ENCODE measurements around the gene PTTG1IP.
"Not testable (repeated sequence)": the region's sequence is repeated elsewhere in the genome, so short reads cannot be mapped to it uniquely, and the experiment has no call there.

DNA sequence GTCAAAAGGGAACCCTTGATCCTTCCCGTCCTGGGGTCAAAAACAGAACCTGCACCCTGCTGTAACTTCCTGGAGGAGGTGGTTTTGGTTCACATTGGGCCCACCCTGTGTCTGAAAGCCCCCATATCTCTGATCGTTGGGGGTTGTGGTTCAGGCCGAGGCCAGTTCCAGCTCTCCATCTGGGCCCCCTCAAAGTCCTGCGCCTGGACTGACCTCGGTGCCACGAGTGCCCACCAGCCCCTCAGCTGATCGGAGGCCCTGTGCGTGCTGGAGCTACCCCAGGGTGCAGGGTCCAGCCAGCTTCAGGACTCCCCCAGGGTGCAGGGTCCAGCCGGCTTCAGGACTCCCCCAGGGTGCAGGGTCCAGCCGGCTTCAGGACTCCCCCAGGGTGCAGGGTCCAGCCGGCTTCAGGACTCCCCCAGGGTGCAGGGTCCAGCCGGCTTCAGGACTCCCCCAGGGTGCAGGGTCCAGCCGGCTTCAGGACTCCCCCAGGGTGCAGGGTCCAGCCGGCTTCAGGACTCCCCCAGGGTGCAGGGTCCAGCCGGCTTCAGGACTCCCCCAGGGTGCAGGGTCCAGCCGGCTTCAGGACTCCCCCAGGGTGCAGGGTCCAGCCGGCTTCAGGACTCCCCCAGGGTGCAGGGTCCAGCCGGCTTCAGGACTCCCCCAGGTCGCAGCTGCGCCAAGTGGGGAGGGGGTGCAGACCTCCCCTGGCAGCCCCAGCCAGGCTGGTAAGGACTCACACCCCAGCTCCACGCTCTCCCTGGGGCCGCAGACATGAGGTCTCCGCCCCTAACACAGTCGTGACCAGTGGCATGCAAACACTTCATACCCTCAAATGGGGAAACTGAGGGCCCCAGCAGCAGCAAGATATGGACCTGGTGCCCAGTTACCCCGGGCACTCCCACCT, 39.3 kb upstream of the PTTG1IP start:
- TF ChIP-seq, protein P1, sequence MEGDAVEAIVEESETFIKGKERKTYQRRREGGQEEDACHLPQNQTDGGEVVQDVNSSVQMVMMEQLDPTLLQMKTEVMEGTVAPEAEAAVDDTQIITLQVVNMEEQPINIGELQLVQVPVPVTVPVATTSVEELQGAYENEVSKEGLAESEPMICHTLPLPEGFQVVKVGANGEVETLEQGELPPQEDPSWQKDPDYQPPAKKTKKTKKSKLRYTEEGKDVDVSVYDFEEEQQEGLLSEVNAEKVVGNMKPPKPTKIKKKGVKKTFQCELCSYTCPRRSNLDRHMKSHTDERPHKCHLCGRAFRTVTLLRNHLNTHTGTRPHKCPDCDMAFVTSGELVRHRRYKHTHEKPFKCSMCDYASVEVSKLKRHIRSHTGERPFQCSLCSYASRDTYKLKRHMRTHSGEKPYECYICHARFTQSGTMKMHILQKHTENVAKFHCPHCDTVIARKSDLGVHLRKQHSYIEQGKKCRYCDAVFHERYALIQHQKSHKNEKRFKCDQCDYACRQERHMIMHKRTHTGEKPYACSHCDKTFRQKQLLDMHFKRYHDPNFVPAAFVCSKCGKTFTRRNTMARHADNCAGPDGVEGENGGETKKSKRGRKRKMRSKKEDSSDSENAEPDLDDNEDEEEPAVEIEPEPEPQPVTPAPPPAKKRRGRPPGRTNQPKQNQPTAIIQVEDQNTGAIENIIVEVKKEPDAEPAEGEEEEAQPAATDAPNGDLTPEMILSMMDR (IDR thresholded peaks at IDR 0.05; ENCODE audit: low read depth, low read length, poor library complexity, severe bottlenecking): not testable (repeated sequence)
- not testable (repeated sequence) for TF ChIP-seq EZH2phosphoT487 (IDR thresholded peaks at IDR 0.05; ENCODE audit: borderline replicate concordance, low read length)
